ENCODE measurements around the gene FRMPD2. TPM values are rescaled to one million over a fixed set of nuclear protein-coding genes. Genes with fewer than 3 reads are reported as not detected.

Gene FRMPD2
- total and polyA plus RNA-seq, 2 experiments from 2014 or later, result not detected

DNA sequence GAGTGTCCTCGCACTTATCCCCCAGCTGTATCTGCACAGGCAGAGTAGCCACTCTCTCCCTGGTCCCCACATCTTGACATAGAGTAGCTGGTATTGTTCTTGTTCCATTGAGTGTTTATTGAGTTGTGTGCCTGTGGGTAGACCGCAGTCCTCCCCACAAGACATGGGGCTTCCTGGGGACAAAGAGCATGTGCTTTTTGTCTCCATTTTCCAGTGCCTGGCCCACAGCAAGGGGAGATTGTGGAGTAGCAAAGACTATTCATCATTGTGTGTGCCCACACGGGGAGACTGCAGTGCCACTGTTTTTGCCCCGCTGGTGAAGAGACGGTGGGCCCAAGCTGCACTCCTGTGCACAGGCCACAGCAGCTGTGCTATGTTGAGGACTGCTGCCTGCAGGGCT, 63.5 kb downstream of the FRMPD2 start (continued):
- TF ChIP-seq ZNF462 (CRISPR knock-in tag; IDR thresholded peaks at IDR 0.05), result no peak

GRCh38 chr10:48210391-48210790, 64.1 kb downstream of the FRMPD2 start:
- no peak overlapping the region for H3K27ac Mint-ChIP-seq
- H3K36me3 Mint-ChIP-seq (ENCODE audit: low read depth), result no peaks in the 10 kb centered on the region
- peaks cover 13% of the 10 kb centered on the region for H3K4me1 Mint-ChIP-seq
- Histone ChIP-seq H3K4me1 (ENCODE audit: insufficient read depth) (peaks cover 2% of the 10 kb centered on the region; the same call in 1 of the 2 replicates), H3K27me3 (ENCODE audit: insufficient read depth) (no peaks in the 10 kb centered on the region), H3K36me3 (ENCODE audit: insufficient read depth) (no peaks in the 10 kb centered on the region), H2AFZ (no peak overlapping the region), H3K79me2 (replicated peaks; ENCODE audit: insufficient read depth) (no peaks in the 10 kb centered on the region), H3K4me3 (no peak overlapping the region), H3F3A (replicated peaks; ENCODE audit: low read depth) (no peaks in the 10 kb centered on the region), H3K4me2 (no peak overlapping the region), H3K27ac (ENCODE audit: low read depth) (no peak overlapping the region), H3K9me2 (ENCODE audit: insufficient read depth) (no peaks in the 10 kb centered on the region; the same call in 1 of the 2 replicates), H4K20me1 (replicated peaks; ENCODE audit: insufficient read depth) (no peaks in the 10 kb centered on the region)
- DNase-seq (ENCODE audit: low spot score), result no peak
- no peaks in the 10 kb centered on the region for H3K27me3 Mint-ChIP-seq (ENCODE audit: insufficient read depth, low read depth, poor library complexity)
- no peak for TF ChIP-seq EZH2 (IDR thresholded peaks at IDR 0.05; ENCODE audit: low read depth, unreplicated experiment)
- H3K9me3 Mint-ChIP-seq, result no peaks in the 10 kb centered on the region
- ATAC-seq, result no peak
- no peak overlapping the region for H3K4me3 Mint-ChIP-seq

GRCh38 chr10:48209241-48209640, 65.3 kb downstream of the FRMPD2 start:
- Histone ChIP-seq H3K9me2 (ENCODE audit: insufficient read depth) (no peaks in the 10 kb centered on the region; the same call in 1 of the 2 replicates), H2AFZ (no peak overlapping the region), H3K79me2 (replicated peaks; ENCODE audit: insufficient read depth) (no peaks in the 10 kb centered on the region), H3K27ac (ENCODE audit: low read depth) (no peak overlapping the region), H3F3A (replicated peaks; ENCODE audit: low read depth) (no peaks in the 10 kb centered on the region), H3K4me1 (ENCODE audit: insufficient read depth) (peaks cover 2% of the 10 kb centered on the region; the same call in 1 of the 2 replicates), H4K20me1 (replicated peaks; ENCODE audit: insufficient read depth) (no peaks in the 10 kb centered on the region), H3K36me3 (ENCODE audit: insufficient read depth) (no peaks in the 10 kb centered on the region), H3K4me2 (no peak overlapping the region), H3K4me3 (no peak overlapping the region), H3K27me3 (ENCODE audit: insufficient read depth) (no peaks in the 10 kb centered on the region)
- H3K4me3 Mint-ChIP-seq, result no peak overlapping the region
- no peak overlapping the region for H3K27ac Mint-ChIP-seq
- DNase-seq (ENCODE audit: low spot score), result no peak
- no peaks in the 10 kb centered on the region for H3K27me3 Mint-ChIP-seq (ENCODE audit: insufficient read depth, low read depth, poor library complexity)
- H3K9me3 Mint-ChIP-seq, result no peaks in the 10 kb centered on the region
- no peaks in the 10 kb centered on the region for H3K36me3 Mint-ChIP-seq (ENCODE audit: low read depth)
- ATAC-seq, result no peak
- H3K4me1 Mint-ChIP-seq, result peaks cover 13% of the 10 kb centered on the region
- TF ChIP-seq, protein P1, sequence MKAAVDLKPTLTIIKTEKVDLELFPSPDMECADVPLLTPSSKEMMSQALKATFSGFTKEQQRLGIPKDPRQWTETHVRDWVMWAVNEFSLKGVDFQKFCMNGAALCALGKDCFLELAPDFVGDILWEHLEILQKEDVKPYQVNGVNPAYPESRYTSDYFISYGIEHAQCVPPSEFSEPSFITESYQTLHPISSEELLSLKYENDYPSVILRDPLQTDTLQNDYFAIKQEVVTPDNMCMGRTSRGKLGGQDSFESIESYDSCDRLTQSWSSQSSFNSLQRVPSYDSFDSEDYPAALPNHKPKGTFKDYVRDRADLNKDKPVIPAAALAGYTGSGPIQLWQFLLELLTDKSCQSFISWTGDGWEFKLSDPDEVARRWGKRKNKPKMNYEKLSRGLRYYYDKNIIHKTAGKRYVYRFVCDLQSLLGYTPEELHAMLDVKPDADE (IDR thresholded peaks at IDR 0.05), result no peak
- no peak for TF ChIP-seq ZNF462 (CRISPR knock-in tag; IDR thresholded peaks at IDR 0.05)

All from GM23338 (cell line).